Activated CD4-positive, alpha-beta T cell treated with anti-CD3 and anti-CD28 coated beads for 48 hours (primary cell): ENCODE results near the gene AVL9.

Experiments
- DNase-seq: peaks from one replicate; pipeline ENCODE4 v3.0.0-alpha.2; 2020

AVL9 gene

DNA sequence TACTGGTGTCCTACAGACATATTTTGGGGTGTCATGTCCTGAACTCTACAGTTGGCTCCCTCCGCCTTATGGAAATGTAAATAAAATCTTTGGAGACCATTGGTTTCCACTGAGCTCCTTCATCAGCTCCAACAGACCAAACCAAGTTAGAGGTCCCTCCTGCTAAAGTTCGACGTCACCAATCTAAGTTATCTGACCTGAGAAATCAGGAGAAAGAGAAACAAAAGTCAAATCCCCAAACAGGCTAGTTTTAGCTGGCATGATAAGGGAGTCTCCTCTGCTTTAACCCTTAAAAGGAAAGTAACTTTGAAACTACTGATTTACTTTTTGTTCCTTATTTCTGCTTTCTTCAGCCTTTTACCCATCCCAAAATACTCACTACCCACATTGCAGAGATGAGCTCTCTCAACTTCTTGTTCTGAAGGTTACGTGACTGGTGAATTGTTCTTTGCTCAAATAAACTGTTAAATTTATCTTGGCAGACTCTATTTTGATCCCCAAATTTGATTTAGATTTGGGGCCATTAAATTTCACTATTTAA, 39.9 kb downstream of the AVL9 start:
- no peak for DNase-seq

DNA sequence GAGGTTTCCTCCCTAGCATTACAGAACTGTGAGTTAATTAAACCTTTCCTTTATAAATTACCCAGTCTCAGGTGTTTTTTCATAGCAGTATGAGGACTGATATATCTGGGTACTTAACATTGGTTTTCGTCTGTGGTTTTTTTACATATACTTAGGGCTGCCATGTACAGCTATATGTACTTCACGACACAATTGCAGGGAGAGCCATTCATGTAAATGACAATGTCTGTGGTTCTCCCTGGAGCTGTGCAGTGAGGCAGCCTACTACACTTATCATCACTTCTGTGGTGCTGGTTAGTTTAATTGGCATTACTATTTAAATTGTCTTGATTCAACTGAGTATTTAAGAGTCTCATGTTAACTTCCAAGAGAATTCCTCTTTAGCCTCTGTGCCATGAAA, 40.7 kb downstream of the AVL9 start:
- DNase-seq = no peak

DNA sequence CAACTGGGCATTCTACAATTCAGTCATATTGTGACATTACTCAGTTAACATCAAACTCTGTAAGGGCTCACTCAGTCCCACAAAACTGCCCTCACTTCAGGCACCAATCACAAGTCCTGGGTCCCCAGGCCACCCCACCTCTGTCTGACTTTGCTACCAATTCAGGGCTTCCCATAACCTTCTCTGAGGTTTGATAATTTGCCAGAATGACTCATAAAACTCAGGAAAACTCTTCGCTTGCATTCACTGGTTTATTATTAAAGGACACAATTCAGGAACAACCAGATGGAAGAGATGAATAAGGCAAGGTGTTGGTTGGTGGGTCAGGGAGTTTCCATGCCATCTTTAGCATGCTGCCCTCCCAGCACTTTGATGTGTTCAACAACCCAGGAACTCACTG, 41.3 kb downstream of the AVL9 start:
- DNase-seq = no peak

DNA sequence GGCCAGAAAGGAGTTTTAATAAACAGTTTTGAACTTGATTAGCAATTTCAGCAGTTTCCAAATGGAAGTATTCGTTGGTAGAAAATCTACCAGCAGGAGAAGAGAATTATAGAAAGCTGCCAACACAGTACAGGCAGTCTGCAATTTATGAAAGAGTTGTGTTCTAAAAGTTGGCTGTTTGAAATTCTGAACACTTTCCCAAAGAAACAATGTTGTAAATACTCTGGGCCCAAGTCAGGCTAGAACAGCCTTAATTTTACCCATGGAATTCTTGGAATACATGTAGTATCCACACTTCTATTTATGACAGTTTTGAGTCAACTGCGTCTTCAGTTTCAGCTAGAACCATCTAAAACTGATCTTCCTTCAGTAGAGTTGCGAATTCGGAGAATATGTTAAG, 42.5 kb downstream of the AVL9 start:
- DNase-seq = no peak

DNA sequence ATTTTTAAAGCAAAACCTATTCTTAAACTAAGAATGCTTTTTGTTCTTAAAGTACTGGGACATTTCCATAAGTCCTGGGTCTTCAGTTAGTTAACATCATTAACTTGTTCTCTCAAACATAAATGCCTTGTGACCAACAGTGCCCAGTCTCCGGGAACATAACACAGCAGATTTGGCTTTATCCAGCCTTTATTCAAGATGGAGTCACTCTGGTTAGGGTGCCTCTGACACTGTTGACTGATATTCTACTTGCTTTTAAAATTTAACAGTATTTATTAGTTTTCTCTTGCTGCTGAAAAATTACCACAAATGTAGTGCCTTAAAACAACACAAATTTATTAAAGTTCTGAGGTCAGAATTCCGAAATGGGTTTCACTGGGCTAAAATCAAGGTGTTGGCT, 44.1 kb downstream of the AVL9 start:
- no peak for DNase-seq

DNA sequence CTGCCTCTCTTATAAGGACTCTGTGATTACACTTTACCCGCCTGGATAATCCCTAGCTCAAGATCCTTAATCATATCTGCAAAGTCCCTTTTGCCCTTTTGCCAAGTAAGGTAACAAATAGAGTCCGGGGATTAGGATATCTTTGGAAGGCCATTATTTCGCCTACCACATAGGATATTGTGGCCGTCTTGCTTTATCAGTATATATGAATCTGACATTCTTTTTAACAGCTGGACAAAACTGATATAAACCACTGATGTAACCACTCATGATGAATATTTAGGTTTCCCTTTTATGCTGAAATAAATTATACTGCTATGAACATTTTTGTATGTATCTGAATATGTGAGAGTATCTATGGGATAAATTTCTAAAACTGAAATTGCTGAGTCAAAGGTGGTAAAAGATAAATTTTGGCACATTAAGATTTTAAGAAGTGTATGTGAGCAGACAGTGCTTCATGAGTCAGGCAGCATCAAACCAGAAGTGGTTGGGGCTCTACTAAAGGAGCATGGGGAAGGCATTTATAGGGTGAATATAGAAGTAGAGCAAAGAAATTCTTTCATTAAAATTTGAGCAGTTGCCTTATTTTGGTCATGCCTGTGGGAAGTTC, 44.7 kb downstream of the AVL9 start:
- no peak for DNase-seq

DNA sequence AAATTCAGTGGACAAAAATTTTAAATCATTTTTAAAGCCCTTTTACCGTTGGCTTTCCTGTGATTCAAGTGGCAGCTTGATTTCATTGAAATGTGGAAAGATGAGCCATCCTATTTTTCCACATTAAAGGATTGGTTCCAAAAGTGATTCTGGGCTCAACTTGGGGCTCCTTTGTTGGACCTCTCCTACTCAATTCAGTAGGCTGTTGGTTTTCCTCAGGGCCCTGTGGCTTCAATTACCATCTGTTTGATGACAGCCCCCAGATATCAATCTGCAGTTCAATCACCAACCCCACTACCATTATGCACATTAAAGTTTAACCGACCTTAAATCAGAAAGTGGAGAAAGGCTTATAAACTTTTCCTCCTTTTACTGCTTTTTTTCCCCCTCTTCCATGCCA, 47.3 kb downstream of the AVL9 start:
- no peak for DNase-seq

DNA sequence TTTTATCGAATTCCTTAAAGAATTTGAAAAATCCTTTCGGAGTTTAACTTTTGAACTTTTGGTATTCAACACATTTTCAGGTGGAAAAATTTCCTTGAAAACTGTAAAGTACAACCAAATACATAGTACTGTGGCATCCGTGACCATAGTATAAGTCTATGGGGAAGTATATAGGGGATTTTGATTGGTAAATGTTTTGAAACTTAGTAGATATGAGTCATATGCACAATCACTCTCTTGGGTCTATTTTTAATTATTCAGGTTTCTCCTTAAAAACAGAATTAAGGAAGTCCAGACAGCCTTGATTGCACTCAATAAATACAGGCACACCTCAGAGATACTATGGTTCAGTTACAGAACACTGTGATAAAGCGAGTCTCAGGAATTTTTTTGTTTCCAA, 64.2 kb downstream of the AVL9 start:
- no peak for DNase-seq

DNA sequence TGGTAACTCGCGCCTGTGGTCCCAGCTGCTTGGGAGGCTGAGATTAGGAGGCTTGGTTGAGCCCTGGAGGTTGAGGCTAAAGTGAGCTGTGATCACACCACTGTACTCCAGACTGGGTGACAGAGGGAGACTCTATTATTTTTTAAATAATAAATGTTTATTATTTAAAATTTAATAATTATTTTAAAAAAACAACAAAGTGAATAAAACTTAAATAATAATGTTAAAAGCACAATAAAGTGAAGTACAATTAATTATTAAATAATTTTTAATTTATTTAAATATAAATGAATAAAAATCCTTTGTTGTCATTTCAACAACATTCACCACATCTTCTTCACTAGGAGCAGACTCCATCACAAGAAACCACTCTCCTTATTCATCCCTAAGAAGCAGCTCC, 64.8 kb downstream of the AVL9 start:
- no peak for DNase-seq

DNA sequence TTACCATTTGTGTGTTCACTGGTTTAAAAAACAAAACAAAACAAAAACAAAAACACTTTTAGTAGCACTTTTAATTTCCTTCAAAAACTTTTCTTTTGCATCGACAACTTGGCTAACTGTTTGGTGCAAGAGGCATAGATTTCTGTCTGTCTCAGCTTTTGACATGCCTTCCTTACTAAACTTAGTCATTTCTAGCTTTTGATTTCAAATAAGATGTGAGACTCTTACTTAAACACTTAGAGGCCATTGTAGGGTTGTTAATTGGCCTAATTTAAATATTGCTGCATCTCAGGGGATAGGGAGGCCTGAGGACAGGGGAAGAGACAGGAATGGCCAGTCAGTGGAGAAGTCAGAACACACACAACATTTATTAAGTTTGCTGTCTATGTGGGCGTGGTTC, 66.3 kb downstream of the AVL9 start:
- DNase-seq = no peak

DNA sequence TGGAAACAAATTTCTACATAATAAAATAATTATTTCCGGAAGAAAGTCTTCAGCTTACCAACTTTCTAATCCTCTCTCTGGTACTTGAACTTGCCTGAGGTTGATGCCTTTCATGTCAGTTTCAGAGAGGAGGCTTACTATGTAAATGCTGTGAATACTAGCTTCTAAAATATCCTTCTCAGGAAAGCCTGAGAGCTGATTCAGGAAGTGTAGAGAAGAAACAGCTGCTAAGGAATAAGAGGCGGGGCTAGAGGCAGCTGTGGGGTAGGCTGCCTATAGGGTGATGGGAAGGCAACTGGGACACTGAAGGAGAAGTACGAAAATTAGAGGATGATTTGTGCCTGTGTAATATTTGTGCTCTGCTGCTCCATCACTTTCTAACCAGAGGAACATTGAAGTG, 69.3 kb downstream of the AVL9 start:
- DNase-seq = no peak

DNA sequence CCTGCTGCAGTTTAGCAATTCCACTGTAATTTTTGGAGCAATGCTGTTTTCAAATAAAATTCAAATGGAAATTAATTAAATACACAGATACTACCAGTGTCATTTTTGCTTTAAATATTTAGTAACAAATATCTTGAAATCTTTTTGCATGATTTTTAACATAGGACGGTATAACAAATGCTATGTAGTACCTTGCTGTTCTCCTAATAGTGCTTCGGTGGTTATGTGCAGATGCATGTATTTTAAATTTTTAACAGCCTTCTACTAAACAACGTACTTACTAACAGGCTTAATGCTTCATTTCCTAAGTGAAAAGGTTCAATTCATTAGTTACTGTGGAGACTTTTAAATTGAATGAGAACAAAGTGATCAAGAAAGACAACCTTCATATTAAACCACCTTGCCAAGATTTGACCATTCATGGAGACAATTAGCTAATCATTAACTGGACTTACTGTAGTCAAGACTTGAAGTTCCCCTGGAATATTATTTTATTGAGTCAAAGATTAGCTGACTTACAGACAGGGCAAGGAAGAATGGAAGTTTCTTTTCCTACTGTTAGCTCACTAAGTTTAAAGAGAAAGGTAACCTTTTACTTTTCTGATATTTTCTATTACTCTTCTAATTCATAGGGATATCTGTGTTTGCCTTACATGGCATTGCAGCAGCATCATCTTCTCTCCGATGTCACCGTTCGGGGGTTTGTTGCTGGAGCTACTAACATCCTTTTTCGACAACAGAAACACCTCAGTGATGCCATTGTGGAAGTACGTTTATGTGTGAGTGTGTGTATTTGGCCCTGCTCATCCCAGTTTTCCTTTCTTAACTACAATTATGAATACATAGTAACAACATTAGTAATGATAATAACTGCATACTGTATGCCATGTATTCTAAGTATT, 74.3 kb downstream of the AVL9 start:
- DNase-seq = no peak

DNA sequence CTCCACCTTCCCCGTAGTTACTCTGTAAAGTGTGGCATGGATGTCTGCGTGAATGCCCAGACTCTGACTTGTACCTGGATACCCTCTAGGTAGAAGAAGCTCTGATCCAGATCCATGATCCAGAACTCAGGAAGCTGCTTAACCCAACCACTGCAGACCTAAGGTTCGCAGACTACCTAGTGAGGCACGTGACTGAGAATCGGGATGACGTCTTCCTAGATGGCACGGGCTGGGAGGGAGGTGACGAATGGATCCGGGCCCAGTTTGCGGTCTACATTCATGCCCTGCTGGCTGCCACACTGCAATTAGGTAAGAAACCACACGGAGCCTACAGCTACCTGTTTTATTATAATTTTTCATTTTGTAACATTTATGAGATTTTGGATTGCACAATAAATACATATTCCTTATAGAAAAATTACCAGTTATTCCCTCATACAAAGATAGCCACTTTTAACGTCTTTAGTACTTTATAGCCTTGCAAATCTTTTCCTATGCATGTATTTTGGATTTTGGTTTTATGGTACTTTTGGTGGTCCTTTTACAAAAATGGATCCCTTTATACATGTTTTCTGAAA, 77.9 kb downstream of the AVL9 start:
- DNase-seq = no peak

DNA sequence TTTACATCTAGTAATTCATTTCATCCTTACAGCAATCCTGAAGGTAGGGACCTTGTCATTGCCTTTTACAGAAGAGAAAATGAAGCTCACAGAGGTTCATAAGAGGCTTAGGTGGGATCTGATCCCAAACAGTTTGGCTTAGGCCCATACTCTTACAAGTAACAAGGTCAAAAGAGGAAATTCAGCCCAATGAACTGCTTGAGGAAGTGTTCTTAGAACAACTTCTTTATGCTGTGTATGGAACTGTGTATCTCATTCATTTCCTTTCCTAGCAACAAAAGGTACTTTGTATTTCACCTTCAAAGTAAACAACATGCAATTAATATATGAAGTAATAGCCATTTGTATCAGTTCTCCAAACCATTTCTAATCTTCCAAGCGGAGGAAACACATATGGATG, 79.3 kb downstream of the AVL9 start:
- DNase-seq = no peak

DNA sequence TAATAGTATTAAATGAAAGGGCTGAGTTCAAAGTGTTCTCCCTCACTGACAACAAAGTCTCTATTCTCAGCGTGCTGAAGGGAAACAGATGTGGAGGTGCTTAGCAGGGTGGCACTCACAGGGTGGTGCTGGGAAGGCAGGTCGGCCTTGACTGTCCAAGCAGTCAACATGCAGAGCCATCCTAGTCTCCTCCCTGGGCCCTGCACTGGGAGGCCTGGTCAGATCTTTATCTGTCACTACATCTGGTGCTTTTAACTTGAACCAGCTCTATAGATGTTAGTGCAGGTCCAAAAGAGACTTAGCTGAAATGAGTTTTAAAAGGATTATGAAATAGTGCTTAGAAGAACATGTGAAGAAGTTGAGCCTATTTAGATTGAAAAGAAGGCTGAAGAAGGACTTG, 82.1 kb downstream of the AVL9 start:
- no peak for DNase-seq

DNA sequence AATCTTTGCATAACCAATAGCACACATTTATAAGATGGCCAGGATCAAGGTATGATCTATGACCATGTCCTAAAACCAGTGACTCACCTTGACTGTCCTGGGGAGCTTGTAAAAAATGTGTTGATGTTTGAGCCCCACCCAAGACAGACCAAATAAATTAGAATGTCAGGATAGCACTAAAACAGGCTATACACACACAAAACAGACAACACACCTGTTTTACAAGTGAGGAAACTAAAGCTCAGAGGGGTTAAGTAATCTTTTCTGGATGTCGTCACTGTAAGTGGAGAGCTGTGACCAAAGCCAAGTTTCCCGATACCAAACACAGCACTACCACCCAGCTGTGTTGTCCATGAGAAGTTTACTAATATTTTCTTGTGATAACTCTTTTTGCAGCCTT, 84.5 kb downstream of the AVL9 start:
- DNase-seq = no peak

DNA sequence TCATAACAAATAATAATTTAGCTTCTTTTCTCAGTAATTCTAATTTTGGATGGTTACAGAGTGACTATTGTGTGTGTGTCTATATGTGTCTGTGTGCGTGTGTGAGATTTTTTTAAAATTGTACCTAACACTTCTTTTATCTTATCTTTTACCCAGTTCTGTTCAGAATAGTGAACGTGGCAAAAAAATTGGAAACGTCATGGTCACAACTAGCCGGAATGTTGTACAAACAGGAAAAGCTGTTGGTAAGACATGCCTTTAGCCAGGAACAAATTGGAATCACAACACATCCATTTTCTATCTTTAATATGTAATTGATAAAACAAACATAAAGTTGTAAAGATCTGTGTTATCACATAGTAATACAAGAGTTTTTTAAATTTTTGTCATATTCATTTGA, 85.4 kb downstream of the AVL9 start:
- DNase-seq = no peak

DNA sequence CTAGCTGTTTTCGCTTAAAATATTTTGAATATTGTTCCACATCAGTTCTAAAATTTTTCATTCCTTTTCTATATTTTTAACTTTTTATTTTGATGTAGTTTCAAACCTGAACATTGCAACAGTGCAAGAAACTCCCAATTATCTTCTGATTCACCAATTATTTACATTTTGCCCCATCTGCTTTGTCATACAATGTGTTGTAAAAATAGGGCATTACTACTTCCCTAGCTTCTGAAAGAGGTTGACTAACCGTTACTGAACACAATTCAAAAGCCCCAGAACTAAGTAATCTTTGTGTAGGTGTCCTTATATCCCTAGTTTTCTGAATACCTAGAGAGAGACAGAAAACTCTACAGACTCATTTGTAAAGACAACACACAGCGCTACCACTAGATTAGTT, 86.7 kb downstream of the AVL9 start:
- no peak for DNase-seq

DNA sequence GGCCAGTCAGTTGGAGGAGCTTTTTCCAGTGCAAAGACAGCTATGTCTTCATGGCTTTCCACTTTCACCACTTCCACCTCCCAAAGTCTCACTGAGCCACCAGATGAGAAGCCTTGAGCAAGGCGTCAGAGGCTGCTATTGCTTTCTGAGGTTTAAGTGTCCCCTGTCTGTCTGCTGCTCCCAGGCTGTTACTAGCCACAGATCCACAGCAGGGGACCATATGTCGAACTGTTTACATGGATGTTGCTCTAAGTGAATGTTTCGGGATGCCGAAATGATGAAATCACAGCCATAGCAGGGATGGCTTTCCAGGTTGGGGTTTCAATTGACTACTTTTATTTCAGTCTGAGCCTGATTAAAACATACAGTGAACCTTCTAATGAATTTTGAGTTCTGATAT, 88.5 kb downstream of the AVL9 start:
- no peak for DNase-seq

DNA sequence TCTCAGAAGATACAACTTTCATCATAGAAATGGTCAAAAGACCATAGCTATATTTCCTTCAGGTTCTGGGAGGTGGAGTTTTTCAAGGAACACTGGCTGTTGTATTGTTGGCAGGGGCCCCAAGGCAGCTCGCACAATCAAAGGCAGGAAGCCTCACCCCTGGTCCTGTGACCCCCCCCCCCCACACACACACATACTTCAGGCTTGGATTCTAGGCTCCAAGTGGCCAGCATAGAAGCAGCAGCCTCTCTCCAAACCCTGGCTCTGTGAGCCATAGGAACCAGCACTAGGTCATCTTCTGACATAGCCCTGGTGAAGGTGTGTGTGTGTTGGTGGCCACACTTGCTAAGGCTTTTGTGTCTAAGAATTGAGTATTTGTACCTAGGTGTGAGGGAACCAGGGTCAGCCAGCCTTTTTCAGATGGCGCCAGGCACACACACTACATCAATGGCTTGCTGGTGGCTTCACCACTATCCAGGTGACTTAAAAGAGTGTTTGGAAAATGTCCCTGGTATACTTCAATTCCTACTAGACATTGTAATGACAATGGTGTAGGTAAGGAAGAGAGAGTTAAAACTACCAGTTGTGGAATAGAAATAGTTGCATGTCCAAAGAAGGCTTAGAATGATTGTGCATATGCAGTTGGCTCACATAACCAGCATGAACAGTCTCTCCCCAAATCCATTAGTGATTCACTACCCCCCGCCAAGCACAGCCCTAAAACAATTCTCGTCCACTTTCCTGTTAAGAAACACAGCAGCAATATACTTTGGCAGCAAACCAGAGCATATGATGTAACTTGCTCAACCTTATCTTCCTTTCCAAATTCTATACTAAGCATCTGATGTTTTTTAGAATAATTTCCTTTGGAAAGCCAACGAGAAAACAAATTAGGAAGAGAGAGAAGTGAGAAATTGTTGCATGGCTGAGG, 91.3 kb downstream of the AVL9 start:
- DNase-seq = no peak

DNA sequence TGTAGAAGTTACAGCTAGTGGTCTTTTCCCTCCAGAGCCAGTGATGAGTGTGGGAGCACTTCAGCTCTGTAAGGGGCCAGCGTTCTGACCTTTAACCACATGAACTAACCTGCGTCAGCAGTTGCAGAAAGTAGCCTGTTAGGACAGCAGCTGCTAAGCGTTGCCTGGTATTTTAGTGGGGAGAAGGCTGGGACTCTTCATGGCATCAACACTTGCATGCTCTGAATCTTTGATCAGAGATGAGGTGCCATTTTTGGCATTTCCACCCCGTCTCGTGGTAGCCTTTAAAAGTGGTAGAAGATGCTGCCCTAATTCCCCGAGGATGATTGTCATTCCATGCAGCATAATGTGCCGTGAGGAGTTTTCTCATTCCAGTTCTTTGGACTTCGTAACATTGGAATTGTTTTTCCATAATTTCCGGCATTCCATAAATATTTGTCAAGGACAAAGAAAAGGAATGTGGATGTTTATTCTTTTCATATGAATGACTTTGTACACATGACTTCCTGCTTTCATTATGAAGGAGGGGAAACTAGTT, 92.2 kb downstream of the AVL9 start:
- DNase-seq = no peak

DNA sequence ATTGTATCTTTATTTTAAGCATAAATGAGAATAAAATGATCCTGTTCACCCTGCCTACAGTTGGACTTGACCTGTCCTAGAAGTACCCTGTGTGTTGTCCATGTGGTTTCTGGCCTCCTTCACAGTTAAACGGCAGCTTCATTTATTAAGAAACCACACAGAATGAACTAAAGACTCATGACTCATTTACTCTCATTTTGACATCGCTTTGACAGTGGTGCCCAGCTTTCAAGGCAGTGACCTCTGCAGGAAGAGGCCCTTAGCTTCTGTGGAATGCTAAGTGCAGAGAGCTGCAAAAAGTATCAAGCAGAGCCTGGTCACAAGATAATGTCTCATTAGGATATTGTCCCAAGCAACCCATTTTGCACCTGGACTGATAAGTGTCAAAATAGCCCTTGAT, 93.4 kb downstream of the AVL9 start:
- peak; percentile 26 for DNase-seq

DNA sequence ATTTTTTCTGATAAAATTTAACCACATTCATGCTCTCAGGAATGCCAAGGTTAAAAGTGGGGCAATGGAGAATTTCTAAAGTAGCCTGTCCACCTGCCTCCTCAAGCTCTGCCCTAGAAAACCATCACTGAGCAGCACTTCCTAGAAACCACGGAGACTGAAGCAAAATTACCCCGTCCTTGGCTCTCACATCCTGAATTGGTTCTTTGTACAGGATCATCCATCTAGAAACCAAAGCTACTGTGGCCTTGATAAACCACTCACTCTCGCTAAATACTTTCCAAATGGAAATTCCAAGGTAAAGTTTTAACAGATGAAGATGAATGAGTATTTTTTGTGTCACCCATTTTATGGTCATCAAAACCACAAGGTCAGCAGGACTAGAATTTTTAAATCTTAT, 96.6 kb downstream of the AVL9 start:
- no peak for DNase-seq
